NCI-H1092 treated with DMSO at 0.1 percent for 48 hours (cell line): ENCODE data around the gene PARD3B.

Experiments
- DNase-seq: peaks from one replicate; lab custom pipeline; 2025; lab: John Stamatoyannopoulos, UW

The PARD3B gene

GRCh38 chr2:205510345-205510744 lies 965.1 kb downstream of the PARD3B start:
- no peak for DNase-seq

- no peak for DNase-seq
These were observed 965.9 kb downstream of the PARD3B start for GRCh38 chr2:205511221-205511620.

DNA sequence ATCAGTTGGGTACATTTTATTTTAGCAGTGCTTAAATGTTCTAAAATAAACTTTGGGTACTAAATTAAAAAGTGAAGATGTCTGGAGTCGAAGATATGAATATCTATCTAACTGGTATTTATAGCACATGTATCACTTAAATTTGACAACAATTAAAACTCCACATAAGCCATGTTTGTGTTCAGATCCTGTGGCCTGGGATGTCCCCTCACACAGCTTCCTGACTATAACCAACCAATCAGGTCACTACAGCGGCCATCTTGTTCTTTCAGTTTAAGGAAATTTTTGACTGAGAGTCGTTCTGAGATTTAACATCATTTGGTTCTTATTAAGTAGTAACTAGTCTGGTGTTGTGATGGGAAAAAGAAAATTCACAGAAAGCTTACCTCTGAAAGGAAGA lies 966.4 kb downstream of the PARD3B start:
- no peak for DNase-seq

GRCh38 chr2:205520311-205520710 lies 975.0 kb downstream of the PARD3B start:
- no peak for DNase-seq

- no peak for DNase-seq
These were observed 979.4 kb downstream of the PARD3B start for GRCh38 chr2:205524656-205525055.

GRCh38 chr2:205527801-205528200 lies 982.5 kb downstream of the PARD3B start:
- no peak for DNase-seq

- DNase-seq: no peak
These were observed 985.8 kb downstream of the PARD3B start for GRCh38 chr2:205531072-205531471.

DNA sequence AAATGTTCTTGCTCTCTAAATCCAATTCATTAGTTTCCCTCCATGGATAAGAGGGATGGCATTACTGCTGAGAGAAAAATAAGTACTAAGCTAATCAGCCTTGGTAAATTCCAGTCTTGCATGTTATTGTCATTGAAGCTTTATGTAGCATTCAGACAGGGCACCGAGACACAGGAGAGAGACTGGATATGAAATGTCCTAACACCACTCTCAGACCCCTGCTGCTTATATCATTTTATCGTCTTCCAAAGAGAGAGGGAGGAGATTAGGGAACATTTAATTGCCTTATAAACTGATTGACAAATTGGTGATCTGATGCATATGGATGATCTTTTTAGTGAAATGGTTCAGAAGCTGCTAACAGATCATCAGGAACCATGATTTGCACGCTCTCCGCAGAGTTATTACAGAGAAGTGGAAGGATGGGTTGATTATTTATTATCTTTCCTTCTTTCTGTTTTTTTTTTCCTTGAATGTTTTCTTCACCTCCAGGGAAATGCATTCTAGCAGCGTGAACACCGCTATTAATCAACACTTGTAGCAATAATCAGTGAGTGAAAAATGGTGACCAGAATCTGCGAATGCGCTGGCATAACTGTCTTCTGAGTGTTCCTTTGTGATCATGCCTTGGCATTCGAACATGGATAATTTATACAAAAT lies 986.3 kb downstream of the PARD3B start:
- no peak for DNase-seq

- no peak for DNase-seq
These were observed 989.7 kb downstream of the PARD3B start for GRCh38 chr2:205535001-205535400.

- no peak for DNase-seq
These were observed 994.3 kb downstream of the PARD3B start for GRCh38 chr2:205539603-205540002.

- no peak for DNase-seq
These were observed 994.8 kb downstream of the PARD3B start for GRCh38 chr2:205540036-205540435.

- DNase-seq: no peak
These were observed 998.1 kb downstream of the PARD3B start for GRCh38 chr2:205543262-205543843.

- DNase-seq: no peak
These were observed 998.8 kb downstream of the PARD3B start for GRCh38 chr2:205543937-205544702.

- no peak for DNase-seq
These were observed 1000.9 kb downstream of the PARD3B start for GRCh38 chr2:205545971-205546816.

GRCh38 chr2:205555566-205556230 lies 1010.4 kb downstream of the PARD3B start:
- no peak for DNase-seq

- no peak for DNase-seq
These were observed 1011.1 kb downstream of the PARD3B start for GRCh38 chr2:205556357-205556756.

GRCh38 chr2:205556841-205557539 lies 1011.7 kb downstream of the PARD3B start:
- DNase-seq: no peak

DNA sequence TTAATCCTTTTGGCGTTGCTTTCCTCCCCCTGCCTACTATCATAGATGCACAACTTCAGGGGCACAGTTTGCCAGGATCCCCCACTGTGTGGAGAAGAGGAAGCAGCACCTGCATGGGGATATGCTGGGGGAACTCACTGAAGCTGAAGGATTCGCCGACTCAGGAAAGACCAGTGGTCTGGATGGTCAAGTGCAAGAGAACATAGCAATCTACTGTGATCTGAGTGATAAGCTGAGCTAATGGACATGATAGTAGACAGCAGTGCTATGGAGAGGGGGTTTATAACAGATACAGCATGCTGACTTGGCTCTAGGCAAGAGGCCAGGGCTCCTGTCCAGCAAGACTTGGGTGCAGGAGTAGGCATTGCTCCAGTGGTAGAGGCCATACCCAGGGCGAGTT lies 1012.6 kb downstream of the PARD3B start:
- no peak for DNase-seq

DNA sequence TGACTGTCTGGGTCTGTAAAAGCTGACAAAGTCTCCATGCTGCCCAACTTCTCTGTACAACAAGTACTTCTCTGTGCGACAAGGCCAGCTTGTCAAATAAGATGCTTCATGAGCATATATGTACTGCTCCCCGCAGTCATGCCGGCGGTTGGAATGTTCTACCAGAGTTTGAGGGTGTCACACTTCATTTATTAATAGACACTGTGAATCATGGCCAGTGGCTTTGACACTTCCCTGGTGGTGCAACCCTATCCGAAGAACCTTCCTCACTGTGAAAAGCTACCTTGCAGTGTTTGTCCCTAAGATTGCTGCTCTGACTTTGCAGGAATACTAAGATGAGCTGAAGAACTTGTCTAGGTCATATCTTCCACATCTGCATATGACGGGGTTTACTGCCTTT lies 1016.2 kb downstream of the PARD3B start:
- DNase-seq: no peak

DNA sequence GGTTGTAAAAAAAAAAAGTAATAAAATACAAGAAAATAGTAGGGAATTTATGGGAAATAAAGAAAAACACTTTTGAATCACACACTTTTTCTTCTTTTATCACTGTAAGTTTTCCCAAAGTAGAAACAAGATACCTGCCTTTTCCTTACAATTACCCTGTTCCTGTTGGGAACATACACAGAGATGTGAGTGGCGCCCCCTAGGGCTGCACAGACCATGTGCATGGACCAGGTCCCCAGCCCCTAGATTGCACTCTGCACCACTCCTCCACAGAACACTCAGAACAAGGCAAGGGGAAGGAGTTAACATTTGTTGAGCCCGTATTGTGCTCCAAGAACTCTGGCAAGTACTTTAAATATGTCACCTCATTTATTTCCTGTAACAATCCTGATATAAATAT lies 1018.4 kb downstream of the PARD3B start:
- no peak for DNase-seq
